ENCODE data around the gene PIGK. TPM values are rescaled to one million over a fixed set of nuclear protein-coding genes. Genes with fewer than 3 reads are reported as not detected.

PIGK gene
- total RNA-seq, 2 donors from 2014 or later, result 29.3 to 34.2 TPM

DNA sequence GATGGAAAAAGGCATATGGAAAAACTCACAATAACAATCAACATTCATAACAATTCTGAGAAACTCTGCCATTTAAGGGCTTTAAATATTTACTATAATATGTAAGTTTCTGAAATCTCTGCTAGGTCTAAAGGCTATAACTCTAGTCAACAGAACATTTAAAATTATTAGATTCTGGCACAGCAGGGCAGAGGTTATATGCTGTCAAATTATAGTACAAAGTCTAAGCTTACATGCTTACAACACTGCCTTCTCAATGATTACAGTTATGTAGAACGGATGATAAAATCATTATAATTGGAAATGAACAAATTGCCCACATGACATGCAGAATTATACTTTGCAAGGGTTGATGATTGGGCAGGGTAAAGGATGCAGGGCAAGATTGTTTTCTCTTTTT, 97.7 kb downstream of the PIGK start:
- DNase-seq (no peak), ATAC-seq (no peak)
- intact Hi-C loops (cut with DNase I), result loop anchor here in 1 of 2 donors (10.0 kb wide), 1 partner anchor 967 kb away; no protein-coding TSS in a partner anchor

GRCh38 chr1:77120950-77121349, 98.3 kb downstream of the PIGK start:
- DNase-seq (no peak), ATAC-seq (no peak)
- intact Hi-C loops (cut with DNase I), result loop anchor here in 1 of 2 donors (10.0 kb wide), 1 partner anchor 966 kb away; no protein-coding TSS in a partner anchor

GRCh38 chr1:77118712-77119111, 100.5 kb downstream of the PIGK start:
- intact Hi-C loops (cut with DNase I), result no loop called here
- ATAC-seq, result no peak
- DNase-seq, result no peak

GRCh38 chr1:77104672-77105071, 114.6 kb downstream of the PIGK start:
- ATAC-seq, result no peak
- intact Hi-C loops (cut with DNase I), result no loop called here
- DNase-seq, result no peak

DNA sequence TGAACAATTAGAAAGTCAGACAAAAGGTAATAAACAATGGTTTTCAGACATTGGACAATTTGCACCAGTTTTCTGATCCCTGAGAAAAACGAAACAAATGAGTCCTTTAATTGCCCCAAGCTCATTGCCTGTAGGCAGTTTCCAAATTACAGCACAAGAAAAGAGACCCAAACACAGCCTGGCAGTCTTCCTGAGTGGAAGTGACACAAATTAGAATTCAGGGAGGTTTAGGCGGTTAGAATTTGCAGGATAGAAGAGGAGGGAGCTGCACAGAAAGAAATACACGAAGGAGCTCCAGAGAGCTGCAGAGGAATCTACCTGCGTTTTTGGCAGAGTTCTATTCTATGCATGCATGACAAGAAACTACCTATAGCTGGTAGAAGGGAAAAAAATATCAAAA, 115.7 kb downstream of the PIGK start:
- ATAC-seq, result no peak
- intact Hi-C loops (cut with DNase I), result no loop called here
- no peak for DNase-seq

DNA sequence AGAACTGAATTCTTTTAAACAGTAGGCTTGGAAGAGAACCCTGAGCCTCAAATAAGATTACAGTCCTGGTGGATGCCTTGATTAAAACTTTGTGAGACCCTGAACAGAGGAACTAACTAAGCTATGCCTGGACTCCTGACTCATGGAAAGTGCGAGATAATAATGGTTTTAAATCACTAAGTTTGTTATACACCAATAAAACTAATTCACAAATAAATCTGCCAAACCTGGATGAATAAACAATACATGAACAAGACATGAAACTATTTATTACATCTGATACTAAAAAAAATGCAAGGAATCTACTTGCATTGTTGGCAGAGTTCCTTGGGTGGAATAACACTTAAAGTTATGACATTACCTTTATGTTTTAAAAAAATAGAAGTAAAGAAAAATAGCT, 118.4 kb downstream of the PIGK start:
- ATAC-seq, result no peak
- intact Hi-C loops (cut with DNase I), result no loop called here
- no peak for DNase-seq

- intact Hi-C loops (cut with DNase I), result no loop called here
- DNase-seq (no peak), ATAC-seq (no peak)
Observed at GRCh38 chr1:77096496-77097255, 122.6 kb downstream of the PIGK start.

DNA sequence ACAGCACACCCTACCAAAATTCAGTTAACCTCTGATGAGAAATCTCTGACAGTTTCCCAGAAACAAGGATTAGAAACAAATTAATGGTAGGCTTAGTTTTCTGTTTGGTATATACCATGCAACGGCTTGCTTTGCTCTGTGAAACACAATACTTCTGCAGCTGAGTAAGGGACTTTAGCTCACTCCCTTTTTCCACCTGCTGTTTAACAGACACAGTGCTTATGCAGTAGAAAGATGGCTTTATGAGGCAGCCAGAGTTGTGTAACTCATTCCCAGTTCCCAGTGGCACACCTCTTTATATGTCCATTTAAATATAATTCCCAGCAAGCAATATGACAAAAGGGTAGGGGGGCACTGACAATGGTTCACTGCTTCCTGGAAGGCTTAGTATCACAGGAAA, 124.0 kb downstream of the PIGK start:
- ATAC-seq (no peak), DNase-seq (no peak)
- intact Hi-C loops (cut with DNase I), result no loop called here

DNA sequence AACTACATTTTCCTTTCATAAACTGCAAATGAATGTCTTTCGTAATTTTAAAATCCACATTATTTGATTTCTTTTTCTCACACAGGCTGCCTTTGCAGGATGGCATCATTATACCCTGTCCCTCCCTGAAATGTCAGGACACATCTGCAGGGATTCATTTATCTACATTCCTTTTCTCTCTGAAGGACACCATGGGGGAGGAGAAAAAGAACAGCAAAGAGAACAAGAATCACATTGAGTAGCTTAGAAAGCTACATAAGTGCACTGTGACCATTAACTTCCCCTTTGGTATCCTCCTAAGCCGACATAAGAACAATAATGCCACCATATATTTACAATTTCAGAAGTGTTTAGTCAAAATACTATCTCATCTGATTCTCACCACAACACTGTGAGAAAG, 129.5 kb downstream of the PIGK start:
- no peak for DNase-seq
- intact Hi-C loops (cut with DNase I), result no loop called here
- ATAC-seq, result no peak

DNA sequence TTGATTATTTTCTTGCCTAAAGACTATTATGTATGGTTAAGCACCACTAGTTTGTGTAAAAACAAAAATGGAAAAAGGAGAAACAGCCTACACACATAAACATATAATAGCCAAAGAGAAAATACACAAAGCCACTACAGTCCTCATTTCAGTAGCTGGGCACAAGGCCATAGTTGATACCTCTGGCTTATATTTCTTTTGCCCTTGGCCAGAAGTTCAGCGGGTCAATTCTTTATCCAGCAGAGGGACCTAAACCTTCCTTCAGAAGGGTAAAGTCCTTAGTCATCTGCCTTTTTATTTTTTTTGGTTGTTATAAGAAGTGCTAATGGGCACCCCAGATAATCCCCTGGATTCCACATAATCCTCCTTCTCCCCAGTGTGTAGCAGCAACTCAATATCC, 134.1 kb downstream of the PIGK start:
- DNase-seq (no peak), ATAC-seq (no peak)
- intact Hi-C loops (cut with DNase I), result no loop called here

- ATAC-seq (no peak), DNase-seq (no peak)
- intact Hi-C loops (cut with DNase I), result no loop called here
Observed at GRCh38 chr1:77084457-77084856, 134.8 kb downstream of the PIGK start.

DNA sequence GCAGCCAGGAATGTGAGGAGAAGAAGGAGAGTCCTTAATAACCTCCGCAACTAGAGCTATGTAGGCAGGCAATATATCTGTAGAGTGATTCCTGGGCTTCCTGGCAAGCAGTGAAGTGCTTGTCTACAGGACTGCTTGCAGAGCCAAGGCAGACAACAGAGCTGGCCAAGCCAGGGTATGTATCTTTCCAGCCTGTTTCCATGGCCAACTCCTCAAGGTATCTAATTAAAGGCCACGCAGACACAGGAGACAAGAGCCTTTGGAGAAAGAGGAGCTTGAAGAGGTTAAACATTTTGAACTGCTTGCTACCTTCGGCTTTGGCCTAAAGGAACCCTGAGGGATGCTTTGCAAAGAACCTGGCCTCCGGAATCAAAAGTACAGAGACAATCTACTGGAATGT, 137.4 kb downstream of the PIGK start:
- DNase-seq (no peak), ATAC-seq (no peak)
- intact Hi-C loops (cut with DNase I), result no loop called here

- DNase-seq (no peak), ATAC-seq (no peak)
- intact Hi-C loops (cut with DNase I), result no loop called here
Observed at GRCh38 chr1:77076759-77077158, 142.5 kb downstream of the PIGK start.

- intact Hi-C loops (cut with DNase I), result no loop called here
- DNase-seq (no peak), ATAC-seq (no peak)
Observed at GRCh38 chr1:77068013-77068412, 151.2 kb downstream of the PIGK start.

- no peak for ATAC-seq
- intact Hi-C loops (cut with DNase I), result no loop called here
Observed at GRCh38 chr1:77065693-77066342, 153.4 kb downstream of the PIGK start.

GRCh38 chr1:77064246-77064645, 155.0 kb downstream of the PIGK start:
- DNase-seq (no peak), ATAC-seq (no peak)
- intact Hi-C loops (cut with DNase I), result no loop called here

More at GRCh38 chr1:77065693-77066342, 153.4 kb downstream of the PIGK start:
- no peak for DNase-seq

- intact Hi-C loops (cut with DNase I), result no loop called here
- DNase-seq (no peak), ATAC-seq (no peak)
Observed at GRCh38 chr1:77063118-77063517, 156.1 kb downstream of the PIGK start.

DNA sequence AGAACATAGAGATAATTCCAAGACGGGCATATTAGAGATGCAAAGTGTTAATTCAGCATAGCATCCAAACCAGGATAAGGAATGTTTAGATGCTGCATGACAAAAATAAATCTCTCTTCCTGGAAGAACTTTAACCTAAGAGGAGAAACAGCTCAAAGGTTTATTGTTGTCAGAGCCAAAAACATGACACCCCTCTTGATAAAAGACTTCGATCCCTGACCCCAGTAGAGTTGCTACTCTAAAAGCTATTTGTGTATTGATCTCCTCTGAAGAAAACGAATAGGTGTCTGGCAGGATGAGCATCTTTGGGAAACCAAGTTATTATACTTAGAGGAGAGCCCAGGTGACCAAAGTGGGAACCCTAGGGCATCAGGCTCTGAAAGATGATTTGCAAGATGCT, 158.1 kb downstream of the PIGK start:
- intact Hi-C loops (cut with DNase I), result no loop called here
- no peak for DNase-seq
- no peak for ATAC-seq

DNA sequence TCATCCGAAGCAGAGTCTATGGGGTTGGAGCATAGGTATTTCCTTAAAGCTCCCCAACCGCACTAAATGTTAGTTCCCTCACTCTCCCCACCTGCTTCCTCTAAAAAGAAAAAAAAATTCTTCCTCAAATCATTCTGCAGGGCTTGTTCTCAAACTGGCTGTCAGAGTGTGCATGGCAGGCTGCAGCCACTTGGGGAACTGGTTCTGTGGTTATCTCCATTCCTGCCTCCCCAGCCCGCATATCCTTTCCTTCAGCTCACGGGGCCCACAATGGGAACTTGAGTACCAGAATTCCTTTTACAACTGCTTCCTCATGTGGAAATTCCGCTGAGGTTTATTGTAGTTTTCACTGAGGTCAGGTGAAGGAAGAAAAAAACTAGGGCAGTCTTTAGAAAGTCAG, 159.2 kb downstream of the PIGK start:
- intact Hi-C loops (cut with DNase I), result no loop called here
- ATAC-seq, result no peak
- no peak for DNase-seq

DNA sequence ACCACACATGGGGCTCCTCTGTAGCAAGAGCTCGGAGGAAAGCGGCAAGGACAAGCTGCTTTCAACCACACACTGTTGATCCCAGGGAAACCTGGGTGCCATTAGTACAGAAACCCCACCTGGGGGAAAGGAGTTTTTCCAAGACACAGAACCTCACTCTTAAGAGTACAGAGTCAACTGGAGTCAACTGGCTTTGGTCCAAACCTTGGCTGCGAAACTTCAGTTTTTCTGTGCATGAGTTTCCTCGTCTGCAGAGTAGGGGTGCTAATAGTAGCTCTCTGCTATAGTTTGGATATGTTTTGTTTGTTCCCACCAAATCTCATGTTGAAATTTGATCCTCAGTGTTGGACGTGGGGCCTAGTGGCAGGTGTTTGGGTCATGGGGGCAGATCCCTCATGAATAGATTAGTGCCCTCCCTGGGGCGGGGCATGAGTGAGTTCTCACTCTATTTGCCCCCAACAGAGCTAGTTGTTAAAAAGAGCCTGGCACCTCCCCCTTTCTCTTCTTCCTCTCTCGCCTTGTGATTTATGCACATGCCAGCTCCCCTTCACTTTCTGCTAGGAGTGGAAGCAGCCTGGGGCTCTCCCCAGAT, 161.1 kb downstream of the PIGK start:
- intact Hi-C loops (cut with DNase I), result no loop called here
- ATAC-seq, result no peak

DNA sequence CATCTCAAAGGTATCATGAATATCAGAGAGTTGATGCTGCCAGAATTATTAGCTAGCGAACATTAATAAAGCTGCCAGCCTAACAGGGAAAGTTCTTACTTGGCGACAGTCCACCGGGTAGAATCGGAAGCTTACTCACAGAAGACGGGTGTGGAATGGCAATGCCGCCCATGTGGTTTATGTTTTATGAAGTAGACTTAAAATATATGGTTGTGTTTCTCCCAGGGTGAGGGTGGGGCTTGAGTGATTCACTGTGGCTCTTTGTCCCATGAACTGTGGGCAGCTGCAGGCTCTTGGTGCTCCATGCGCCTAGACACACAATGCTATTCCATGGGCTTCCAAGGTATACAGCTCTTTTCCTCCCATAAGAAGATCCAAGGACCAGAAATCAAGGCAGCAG, 162.7 kb downstream of the PIGK start:
- DNase-seq (no peak), ATAC-seq (no peak)
- intact Hi-C loops (cut with DNase I), result no loop called here

More for the DNA sequence above, 161.1 kb downstream of the PIGK start:
- no peak for DNase-seq

All from left cardiac atrium (tissue), 4 donors.